ENCODE results near the gene NDUFB2.
A peak's percentile ranks its signal among the peaks of the same experiment; 100 is the strongest.
"Not testable (repeated sequence)": the region's sequence is repeated elsewhere in the genome, so short reads cannot be mapped to it uniquely, and the experiment has no call there.

The NDUFB2 gene

DNA sequence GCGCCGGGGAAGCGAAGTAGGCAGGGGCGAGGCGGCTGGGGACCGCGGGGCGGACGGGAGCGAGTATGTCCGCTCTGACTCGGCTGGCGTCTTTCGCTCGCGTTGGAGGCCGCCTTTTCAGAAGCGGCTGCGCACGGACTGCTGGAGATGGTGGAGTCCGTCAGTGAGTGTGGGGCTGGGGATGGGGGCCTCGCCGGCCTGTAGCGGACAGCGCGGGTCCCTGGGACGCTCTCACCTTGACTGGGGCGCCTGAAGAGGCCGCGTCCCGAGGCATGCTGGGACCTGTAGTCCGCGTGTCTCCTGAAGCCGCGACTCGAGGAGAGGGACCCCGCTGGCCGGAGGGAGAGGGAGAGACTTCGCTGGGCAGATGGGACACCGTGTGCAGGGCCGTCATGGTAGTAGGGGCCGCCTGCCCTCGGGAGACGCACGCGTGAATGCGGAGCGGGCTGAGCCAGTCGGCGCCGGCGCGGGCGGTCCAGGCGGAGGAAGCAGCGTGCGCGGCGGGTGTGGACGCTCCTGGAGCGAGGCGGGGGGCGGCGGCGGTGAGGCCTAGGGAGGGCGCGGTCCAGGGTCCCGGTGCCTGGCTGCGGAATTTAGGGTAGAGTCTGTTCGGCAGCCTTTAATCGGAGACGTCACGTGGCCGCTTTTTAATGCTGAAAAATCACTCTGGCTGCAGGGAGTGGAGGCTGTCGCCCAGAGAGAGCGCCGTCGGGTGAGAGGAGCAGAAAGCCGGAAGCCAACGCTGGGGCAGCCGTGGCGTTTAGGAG lies at the start of gene NDUFB2:
TSS of gene NDUFB2 (plus strand) at position 29 of the 767 bp plus-strand sequence. CDS start at position 66, 37 bp downstream.
- DNase-seq (ENCODE audit: low read depth in 2 of 2), result peak; percentile 55 to 61

DNA sequence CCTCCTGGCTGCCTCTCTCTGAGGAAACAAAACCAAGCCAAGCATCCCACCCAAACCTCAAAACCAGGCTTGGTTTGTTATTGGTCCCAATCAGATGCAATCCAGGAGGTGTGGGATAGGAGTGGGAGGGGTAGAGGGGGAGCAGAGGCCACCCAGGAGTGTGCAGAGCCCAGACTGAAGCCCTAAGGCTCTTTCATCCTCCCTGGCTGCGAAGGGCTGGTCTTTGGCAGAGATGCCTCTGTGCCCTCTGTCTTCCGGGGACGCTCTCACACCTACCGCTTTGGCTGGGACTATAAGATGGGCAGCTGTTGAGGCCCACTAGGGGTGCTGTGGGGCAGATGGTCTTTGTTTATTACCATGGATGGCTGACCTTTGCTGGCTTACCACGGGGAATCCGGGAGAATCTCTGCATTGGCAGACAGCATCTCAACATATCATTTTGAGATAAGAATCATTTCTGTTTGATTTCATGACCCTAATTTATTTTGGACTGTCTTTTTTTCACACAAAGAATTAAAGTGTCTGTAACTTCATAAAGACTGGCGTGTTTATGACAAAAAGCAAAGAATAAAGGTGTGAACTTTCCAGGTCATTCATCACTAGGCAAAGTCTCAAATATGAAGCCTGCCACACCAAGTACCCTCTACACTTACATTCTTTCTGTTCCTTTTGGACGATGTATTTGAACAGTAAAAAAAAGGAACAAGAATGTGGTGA lies 49.4 kb upstream of the NDUFB2 start:
- DNase-seq (ENCODE audit: low read depth in 2 of 2), result no peak

DNA sequence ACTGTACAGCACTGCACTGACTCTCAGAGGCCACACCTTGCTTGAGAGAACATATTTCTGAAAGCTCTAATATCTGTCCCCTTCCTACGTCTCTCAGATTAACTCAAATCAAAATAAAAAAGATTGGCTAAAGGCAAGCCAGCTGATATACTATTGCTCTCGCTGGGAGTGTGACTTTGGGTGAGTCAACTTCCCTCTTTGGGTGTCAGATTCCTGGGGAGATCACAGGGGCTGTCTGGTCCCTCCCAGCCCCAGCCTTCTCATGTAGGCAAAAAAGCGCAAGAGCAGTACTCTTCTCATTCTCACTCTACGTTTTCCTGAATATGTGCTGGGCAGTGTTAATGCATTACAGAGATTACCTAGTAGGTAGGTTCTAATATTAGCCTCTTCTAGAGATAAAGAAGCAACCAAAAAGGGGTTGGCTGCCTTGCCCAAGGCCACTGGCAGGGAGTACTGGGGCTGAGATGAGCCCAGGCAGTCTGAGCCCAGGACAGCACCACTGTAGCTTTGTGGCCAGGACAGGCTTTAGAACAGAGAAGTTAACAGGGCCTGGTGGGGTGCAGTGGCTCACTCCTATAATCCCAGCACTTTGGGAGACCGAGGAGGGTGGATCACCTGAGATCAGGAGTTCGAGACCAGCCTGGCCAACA lies 46.8 kb upstream of the NDUFB2 start:
- DNase-seq (ENCODE audit: low read depth in 2 of 2), result no peak

DNA sequence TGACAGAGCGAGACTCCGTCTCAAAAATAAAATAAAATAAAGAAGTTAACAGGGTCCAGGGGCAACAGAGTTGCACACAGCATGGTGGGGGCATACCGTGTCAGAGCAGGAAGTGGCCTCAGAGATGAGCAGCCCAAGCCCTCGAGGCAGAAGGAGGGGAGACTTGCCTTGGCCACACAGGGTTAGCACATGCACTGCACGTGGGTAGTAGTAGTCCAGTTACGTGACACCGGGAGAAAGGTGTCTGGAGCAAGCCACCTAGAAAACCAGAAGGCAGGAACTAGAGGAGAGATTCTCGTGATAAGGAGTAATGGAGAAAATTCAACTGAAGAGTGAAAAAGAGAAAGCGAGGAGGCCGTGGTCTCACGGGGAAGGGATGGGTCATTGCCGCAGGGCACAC lies 46.1 kb upstream of the NDUFB2 start:
- DNase-seq (ENCODE audit: low read depth in 2 of 2), result no peak

DNA sequence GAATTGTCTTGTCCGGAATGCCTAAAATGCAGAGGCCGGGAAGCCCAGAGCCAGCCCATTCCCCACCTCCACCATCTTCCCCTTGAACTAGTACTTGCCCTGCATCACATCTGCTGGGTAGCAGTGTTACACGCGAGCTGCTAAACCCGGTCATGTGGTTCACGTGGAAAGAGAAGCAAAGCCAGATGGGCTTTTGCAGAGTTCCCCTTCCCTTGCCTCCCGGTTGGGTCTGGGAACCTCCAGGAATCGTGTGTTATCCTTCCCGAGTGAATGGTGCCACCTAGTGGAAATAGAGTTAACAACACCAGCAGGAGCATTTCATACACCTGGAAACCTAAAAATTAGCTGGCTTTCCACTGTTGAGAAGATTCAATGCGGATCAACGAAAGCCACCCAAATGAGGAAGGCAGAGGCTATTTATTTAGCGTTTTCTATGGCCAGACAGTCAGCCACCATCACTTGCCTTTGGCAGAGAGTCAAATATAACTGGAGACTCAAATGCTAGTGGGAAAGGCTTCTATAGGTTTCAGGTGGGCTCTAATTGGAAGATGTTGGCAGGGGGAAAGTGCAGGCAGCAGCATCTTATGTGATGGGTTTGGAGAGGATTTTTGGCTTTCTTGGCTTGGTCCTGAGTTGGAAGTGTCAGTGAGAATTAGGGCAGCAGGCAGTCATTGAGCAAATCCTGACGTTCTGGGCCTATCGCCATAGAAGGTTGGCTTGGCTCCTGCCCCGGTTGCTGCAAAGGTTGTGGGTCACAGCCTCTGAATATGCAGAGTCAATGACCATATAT lies 43.0 kb upstream of the NDUFB2 start:
- no peak for DNase-seq (ENCODE audit: low read depth in 2 of 2)

DNA sequence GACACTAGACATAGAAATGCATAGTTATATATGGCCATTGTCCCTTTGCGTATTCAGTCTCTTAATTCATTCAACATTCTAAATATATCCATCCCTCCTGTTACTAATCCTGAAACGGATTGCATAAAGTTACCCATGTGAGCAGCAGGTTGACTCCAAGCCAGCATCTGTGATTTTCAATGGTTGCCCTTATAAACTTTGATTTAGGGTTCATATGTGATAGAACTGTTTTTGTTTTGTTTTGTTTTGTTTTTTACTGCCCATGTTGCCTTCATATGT lies 42.5 kb upstream of the NDUFB2 start:
- DNase-seq (ENCODE audit: low read depth in 2 of 2), result no peak

DNA sequence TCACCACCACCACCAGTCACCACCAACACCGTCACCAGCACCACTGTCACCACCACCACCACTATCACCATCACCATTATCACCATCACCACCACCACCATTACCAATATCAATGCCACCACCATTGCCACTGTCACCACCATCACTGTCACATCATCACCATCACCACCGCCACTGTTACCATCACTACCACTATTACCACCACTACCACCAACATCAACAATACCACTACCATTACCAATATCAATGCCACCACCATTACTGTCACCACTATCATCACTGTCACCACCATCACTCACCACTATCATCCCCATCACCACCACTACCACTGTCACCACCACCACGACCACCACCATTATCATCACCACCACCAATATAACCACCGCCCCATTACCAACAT lies 41.8 kb upstream of the NDUFB2 start:
- no peak for DNase-seq (ENCODE audit: low read depth in 2 of 2)

DNA sequence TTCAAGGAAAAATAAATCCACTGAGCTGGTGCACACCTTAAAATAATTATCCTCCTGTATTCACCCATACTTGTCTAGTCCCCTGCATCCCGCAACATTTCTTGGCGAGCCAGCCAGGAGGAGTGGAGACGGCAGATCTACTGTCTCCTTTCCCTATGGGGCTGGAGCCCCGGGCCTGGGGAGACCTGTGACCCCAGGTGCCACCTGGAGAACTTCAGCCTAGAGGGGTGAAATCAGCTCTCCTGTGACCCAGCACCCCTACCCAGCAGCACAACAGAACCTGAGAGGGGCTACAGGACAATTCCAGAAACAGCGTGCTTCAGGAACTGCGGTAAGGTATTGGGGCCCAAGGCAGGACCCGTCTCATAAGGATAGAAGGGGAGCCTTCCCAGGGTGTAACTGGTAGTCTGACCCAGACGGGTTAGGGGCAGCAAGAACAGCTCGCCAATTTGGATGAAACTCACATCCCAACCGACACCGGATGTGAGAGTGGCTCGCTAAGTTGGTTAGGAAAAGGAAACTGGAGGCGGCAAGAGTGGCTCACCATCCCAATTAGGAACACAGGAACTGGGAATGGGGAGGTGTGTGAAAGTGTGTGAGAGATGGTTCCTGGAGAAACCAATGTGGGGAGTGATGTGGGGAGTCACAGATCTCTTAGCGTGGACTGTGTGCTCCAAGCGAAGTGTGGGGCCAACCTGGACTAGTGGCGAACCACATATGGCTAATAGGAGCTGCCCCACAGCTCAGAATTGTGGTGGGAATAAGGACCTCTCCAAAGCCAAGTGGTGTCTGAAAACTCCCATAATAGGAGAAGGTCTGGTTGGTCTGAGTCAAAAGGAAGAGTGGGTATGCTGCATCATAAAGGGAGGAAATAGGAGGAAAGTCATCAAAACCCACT lies 40.7 kb upstream of the NDUFB2 start:
- DNase-seq (ENCODE audit: low read depth in 2 of 2), result no peak

DNA sequence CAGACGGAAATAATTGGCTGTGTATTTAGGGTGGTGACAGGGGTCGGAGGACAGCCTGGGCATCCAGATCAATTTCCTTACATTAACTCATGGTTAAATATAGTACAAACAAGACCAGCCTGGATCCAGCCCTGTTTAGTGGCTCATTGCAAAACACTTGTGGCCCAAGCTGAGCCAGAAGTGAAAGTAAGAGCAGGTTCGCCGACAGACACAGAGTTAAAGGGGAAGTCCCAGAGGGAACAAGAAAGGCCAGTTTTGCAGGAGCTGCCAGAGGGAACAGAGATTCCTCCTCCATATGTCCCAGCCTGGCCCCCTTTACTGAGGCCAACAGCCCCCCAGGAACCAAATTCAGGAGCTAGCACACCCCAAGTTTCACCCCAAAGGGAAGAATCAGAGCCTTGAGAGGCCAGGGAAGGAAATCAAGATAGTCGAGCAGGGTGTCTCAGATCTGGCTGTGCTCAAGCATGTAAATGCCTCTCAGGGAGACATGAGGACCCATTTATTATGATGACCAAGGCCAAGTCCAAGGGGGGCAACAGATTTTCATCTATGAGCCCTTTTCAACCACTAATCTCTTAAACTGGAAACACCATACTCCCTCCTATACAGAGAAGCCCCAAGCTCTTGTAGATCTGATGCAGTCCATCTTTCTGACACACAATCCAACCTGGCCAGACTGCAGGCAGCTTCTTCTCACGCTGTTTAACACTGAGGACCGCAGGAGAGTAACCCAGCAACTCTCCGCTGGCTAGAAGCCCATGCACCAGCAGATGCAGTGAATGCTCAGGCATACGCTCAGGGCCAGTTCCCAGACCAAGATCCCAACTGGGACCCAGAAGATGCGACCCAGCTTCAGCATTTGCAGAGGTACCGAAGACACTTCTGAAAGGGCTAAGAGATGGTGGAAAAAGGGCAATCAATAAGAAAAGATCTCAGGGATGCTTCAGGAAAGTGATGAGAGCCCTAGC lies 39.7 kb upstream of the NDUFB2 start:
- no peak for DNase-seq (ENCODE audit: low read depth in 2 of 2)

DNA sequence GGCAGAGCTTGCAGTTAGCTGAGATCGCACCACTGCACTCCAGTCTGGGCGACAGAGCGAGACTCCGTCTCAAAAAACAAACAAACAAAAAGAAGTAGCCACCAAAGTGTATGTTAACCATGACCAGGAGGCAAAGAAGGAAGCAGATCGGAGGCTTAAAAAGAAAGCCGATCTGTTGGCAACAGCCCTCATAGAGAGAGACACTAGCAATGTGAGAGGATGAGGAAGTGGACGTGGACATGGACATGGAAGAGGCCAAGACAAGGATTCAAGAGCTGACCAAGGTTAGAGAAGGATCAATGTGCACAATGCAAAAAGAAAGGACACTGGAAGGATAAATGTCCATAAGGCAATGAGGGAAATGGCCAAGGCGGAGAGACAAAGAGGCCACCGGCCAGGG lies 38.6 kb upstream of the NDUFB2 start:
- no peak for DNase-seq (ENCODE audit: low read depth in 2 of 2)

DNA sequence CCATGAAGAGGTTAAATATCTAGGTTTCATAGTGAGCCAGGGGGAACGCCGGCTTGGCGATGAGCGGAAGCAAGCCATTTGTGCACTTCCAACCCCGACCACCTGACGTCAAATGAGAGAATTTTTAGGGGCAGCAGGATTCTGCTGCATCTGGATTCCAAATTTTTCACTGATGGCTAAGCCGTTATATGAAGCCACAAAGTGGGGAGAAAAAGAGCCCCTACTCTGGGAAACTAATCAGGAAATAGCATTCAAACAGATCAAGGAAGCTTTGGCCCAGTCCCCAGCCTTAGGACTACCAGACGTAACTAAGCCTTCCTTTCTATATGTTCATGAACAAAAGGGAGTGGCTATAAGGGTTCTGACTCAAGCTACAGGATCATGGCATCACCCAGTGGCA lies 36.7 kb upstream of the NDUFB2 start:
- no peak for DNase-seq (ENCODE audit: low read depth in 2 of 2)

DNA sequence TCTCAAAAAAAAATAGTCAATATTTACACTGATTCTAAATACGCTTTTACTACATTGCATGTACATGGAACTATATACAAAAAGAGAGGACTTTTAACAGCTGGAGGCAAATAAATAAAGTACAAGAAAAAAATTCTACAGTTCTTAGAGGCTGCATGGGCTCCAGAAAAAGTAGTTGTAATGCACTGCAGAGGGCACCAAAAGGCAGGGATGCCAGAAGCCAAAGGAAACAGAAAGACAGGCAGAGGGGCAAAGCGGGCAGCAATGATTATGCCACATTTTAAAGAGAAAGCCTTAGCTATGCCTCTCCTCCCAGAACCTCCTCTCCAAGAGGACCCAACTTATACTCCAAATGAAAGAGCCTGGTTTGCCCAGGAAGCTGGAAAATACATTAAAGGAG lies 35.4 kb upstream of the NDUFB2 start:
- no peak for DNase-seq (ENCODE audit: low read depth in 2 of 2)

DNA sequence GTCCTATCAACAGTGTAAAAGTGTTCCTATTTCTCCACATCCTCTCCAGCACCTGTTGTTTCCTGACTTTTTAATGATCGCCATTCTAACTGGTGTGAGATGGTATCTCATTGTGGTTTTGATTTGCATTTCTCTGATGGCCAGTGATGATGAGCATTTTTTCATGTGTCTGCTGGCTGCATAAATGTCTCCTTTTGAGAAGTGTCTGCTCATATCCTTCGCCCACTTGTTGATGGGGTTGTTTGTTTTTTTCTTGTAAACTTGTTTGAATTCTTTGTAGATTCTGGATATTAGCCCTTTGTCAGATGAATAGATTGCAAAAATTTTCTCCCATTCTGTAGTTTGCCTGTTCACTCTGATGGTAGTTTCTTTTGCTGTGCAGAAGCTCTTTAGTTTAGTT lies 33.6 kb upstream of the NDUFB2 start:
- DNase-seq (ENCODE audit: low read depth in 2 of 2), result not testable (repeated sequence)

DNA sequence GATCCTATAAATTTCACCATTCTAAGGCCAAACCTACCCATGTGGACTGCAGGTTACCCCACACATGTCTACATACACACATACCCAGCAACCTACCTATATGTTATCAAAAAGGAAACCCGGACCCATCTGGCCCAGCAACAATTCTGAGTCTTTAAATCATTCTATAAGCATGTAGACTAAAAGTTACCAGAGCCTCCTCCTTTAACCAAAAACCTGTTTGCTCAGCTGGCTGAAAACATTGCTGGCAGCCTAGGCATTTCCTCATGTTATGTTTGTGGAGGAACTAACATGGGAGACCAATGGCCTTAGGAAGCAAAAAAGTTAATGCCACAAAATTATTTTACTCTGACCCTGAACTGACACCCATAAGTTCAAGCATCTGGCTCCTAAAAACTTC lies 29.0 kb upstream of the NDUFB2 start:
- no peak for DNase-seq (ENCODE audit: low read depth in 2 of 2)

DNA sequence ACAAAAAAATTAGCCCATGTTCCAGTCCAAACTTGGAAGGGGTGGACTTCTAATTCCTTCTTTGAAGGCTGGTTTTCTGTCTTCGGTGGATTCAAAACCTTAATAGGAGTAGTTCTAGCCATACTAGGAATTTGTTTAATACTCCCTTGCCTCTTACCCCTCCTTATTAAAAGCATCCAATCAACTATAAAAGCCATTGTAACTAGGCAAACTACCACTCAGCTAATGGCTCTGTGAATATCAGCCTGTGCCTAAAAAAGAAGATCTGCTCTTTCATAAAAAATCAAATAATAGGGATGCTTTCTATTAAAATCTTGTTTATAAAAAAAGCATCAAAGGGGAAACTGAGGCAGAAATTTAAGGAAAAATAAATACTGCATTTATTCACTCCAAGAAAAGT lies 27.9 kb upstream of the NDUFB2 start:
- no peak for DNase-seq (ENCODE audit: low read depth in 2 of 2)

DNA sequence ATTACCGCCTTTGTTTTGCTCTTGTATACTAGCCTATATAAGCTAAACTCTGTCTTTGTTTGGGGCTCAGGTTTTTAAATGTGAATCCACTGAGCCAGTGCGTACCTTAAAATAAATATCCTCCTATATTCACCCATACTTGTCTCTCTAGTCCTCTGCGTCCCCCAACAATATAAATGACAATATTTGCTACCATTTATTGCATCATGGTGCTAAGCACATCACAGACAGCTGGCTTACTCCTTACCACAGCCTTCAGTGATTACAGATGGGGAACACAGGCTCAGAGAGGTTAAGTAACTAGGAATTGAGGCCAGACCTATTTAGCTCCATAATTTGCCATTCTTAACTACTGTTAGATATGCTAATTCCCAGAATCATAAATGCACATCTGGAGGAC lies 27.2 kb upstream of the NDUFB2 start:
- DNase-seq (ENCODE audit: low read depth in 2 of 2), result no peak

DNA sequence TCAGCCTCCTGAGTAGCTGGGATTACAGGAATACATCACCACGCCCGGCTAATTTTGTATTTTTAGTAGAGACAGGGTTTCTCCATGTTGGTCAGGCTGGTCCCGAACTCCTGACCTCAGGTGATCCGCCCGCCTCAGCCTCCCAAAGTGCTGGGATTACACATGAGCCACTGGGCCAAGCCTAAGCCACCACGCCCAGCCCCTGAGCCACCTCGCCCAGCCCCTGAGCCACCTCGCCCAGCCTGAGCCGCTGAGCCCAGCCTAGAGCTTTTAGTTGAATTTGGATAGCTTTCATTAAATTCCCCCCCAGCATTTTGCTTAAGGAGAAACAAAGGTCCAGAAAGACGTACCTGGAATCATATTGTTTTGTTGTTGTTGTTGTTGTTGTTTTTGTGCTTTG lies 26.6 kb upstream of the NDUFB2 start:
- not testable (repeated sequence) for DNase-seq (ENCODE audit: low read depth in 2 of 2)

DNA sequence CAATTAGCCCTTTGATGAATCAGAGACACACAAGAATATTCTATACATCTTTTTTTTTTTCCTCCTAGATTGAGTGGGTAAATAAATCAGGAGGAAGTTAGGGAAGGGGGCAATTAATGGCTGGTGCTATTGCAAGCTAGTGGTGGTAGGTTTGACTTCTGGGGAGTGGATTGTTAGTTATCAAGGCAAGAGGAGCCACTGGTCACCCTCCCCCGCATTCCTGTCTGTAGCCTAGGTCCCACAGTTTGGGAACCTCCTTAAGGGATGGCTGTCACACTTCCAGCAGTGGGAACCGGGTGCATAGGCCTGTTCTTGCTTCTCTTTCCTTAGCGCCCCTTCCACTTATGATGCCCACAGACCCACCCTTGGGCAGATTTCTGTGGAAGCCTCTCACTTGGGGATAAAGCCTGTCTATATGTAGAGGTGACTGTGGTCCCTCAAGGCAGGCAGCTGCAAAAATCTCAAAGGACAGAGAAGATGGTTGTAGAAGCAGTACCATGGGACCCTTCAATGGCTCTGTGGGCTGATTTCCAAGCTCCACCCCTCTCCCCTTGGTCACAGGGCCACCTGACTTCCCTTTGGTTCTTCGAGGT lies 26.1 kb upstream of the NDUFB2 start:
- DNase-seq (ENCODE audit: low read depth in 2 of 2), result no peak

DNA sequence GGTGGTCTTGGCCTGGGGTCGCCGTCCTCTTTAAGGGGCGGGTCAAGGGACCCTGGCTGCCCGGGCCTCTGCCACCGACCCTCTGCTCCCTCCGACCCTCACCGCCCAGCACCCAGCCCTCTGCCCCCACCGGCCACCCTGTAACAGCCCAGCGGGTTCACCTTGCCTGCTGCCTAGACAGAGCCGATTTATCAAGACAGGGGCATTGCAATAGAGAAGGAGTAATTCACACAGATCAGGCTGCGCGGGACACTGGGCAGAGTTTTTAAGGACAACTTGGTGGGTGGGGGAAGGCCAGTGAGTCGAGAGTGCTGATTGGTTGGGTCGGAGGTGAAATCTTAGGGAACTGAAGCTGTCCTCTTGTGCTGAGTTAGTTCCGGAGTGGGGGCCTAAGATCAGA lies 24.5 kb upstream of the NDUFB2 start:
- no peak for DNase-seq (ENCODE audit: low read depth in 2 of 2)
